Chondrocyte (in vitro differentiated cells): Measurements from ENCODE around the gene FMNL2. TPM values are rescaled to one million over a fixed set of nuclear protein-coding genes. Genes with fewer than 3 reads are reported as not detected.

Source experiments
- DNase-seq: peaks from one replicate; pipeline ENCODE4 v3.0.0; 2021; ENCODE audit warnings: mixed read lengths, low spot score
- H3K27ac Mint-ChIP-seq: one replicate; pipeline ENCODE4 v1.8.0; 2021; ENCODE audit warnings: mild to moderate bottlenecking, moderate library complexity, mixed read lengths; ENCODE audit not compliant: unreplicated experiment
- H3K27me3 Mint-ChIP-seq: 2 replicates; pipeline ENCODE4 v1.8.0; 2021; ENCODE audit warnings: low read depth, mixed read lengths
- H3K36me3 Mint-ChIP-seq: 2 replicates; pipeline ENCODE4 v1.8.0; 2021; ENCODE audit warnings: low read depth, mixed read lengths
- H3K4me1 Mint-ChIP-seq: 2 replicates; pipeline ENCODE4 v1.8.0; 2021; ENCODE audit warnings: low read depth, mild to moderate bottlenecking, mixed read lengths
- H3K4me3 Mint-ChIP-seq: one replicate; pipeline ENCODE4 v1.8.0; 2021; ENCODE audit warnings: mild to moderate bottlenecking, moderate library complexity, mixed read lengths; ENCODE audit not compliant: unreplicated experiment
- H3K9me3 Mint-ChIP-seq: 2 replicates; pipeline ENCODE4 v1.8.0; 2021; ENCODE audit warnings: low read depth, mixed read lengths
- CTCF ChIP-seq: fragments of 200-600 bp; sonication (generic); IDR thresholded peaks from 2 replicates; pipeline ENCODE4 v1.5.0; 2021; ENCODE audit warnings: antibody characterized with exemption, mild to moderate bottlenecking, moderate library complexity
- total RNA-seq: library from RNA; stranded (reverse); gene quantifications from 3 replicates; pipeline ENCODE4 v1.2.1, GENCODE V29; 2021

The FMNL2 gene
- total RNA-seq, 1 donor from 2014 or later, result 33.9 TPM

- DNase-seq, result no peak
- H3K9me3 Mint-ChIP-seq, result no peaks in the 10 kb centered on the region
- peaks cover 57% of the 10 kb centered on the region for H3K4me1 Mint-ChIP-seq
- H3K4me3 Mint-ChIP-seq, result no peak overlapping the region
- no peak overlapping the region for H3K27ac Mint-ChIP-seq
- no peak for TF ChIP-seq CTCF
- H3K36me3 Mint-ChIP-seq, result peaks cover 2% of the 10 kb centered on the region
- no peaks in the 10 kb centered on the region for H3K27me3 Mint-ChIP-seq
Measured at GRCh38 chr2:152539424-152539823, 204.4 kb downstream of the FMNL2 start.

GRCh38 chr2:152541712-152542111, 206.7 kb downstream of the FMNL2 start:
- H3K27ac Mint-ChIP-seq, result no peak overlapping the region
- no peaks in the 10 kb centered on the region for H3K27me3 Mint-ChIP-seq
- no peak for DNase-seq
- H3K4me1 Mint-ChIP-seq, result peaks cover 42% of the 10 kb centered on the region
- H3K9me3 Mint-ChIP-seq, result no peaks in the 10 kb centered on the region
- no peak for TF ChIP-seq CTCF
- H3K36me3 Mint-ChIP-seq, result peaks cover 2% of the 10 kb centered on the region
- no peak overlapping the region for H3K4me3 Mint-ChIP-seq

- no peak for TF ChIP-seq CTCF
- peaks cover 2% of the 10 kb centered on the region for H3K36me3 Mint-ChIP-seq
- H3K27me3 Mint-ChIP-seq, result no peaks in the 10 kb centered on the region
- H3K27ac Mint-ChIP-seq, result peak overlapping the region; percentile 93
- no peak for DNase-seq
- H3K4me3 Mint-ChIP-seq, result no peak overlapping the region
- H3K4me1 Mint-ChIP-seq, result peaks cover 35% of the 10 kb centered on the region
- no peaks in the 10 kb centered on the region for H3K9me3 Mint-ChIP-seq
Measured at GRCh38 chr2:152542337-152542994, 207.5 kb downstream of the FMNL2 start.

GRCh38 chr2:152542995-152543481, 208.1 kb downstream of the FMNL2 start:
- Mint-ChIP-seq H3K4me1 (peaks cover 29% of the 10 kb centered on the region), H3K4me3 (no peak overlapping the region), H3K27me3 (no peaks in the 10 kb centered on the region), H3K9me3 (no peaks in the 10 kb centered on the region), H3K27ac (peak overlapping the region; percentile 93), H3K36me3 (no peaks in the 10 kb centered on the region)
- TF ChIP-seq CTCF, result no peak
- no peak for DNase-seq

GRCh38 chr2:152543717-152544116, 208.7 kb downstream of the FMNL2 start:
- peak overlapping the region; percentile 93 for H3K27ac Mint-ChIP-seq
- no peaks in the 10 kb centered on the region for H3K36me3 Mint-ChIP-seq
- no peak for DNase-seq
- H3K27me3 Mint-ChIP-seq, result no peaks in the 10 kb centered on the region
- H3K4me3 Mint-ChIP-seq, result no peak overlapping the region
- H3K9me3 Mint-ChIP-seq, result no peaks in the 10 kb centered on the region
- peaks cover 29% of the 10 kb centered on the region for H3K4me1 Mint-ChIP-seq
- no peak for TF ChIP-seq CTCF
